Left renal pelvis (tissue), 4 donors: ENCODE data around the gene FNTB. TPM values are rescaled to one million over a fixed set of nuclear protein-coding genes. Genes with fewer than 3 reads are reported as not detected.
"Not testable (repeated sequence)": the region's sequence is repeated elsewhere in the genome, so short reads cannot be mapped to it uniquely, and the experiment has no call there.

Experiments used
- DNase-seq, 4 donors: peaks; one replicate each; pipeline ENCODE4 v3.0.0-alpha.2; 2013; ENCODE audit warnings: low read depth in 4 of 4, low spot score in 3 of 4
- polyA plus RNA-seq, 4 donors: library from polyadenylated mRNA; unstranded; fragments of 120-200 nt; gene quantifications; one replicate each; pipeline ENCODE4 v1.2.1, GENCODE V29; 2013; ENCODE audit not compliant: insufficient read length in 4 of 4

Gene FNTB
- polyA plus RNA-seq, 4 donors, result 24.9 to 37.7 (median 30.7) TPM

DNA sequence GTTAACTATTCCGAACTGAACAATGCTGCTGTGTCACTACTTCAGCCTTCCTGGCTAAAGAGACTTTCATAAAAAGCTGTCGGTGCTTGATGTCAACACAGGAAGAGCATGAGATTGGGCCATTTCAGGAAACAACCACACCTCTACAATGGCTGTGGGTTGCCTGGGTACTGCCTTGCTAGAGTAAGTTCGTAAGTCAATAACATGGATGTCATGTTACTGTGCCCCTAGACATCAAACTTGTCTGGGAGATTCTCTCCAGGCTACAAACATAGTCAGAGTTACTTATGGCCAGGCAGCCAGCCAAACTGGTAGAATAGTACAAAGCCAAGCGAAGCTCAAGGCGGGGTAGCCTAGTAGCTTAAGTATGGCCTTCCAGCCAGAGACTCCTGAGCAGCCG lies 92.5 kb downstream of the FNTB start:
- no peak for DNase-seq

DNA sequence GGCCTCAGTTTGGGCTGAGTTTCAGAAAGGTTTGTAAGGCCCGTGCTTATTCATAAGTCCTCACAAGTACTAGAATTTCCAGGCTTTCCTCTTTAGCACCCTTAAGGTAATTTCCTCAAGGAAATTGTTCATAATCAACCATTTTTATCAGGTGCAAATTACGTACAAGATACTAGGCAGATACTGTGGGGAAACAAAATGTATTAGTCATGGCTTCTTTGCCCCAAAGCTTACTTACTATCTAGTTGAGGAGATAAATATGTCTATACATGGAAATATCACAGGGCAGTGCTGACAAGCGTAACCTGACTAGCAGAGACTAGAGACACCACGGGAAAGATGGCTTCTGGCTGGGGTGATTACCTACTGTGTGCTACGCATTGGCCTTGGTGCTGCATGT lies 93.1 kb downstream of the FNTB start:
- no peak for DNase-seq

DNA sequence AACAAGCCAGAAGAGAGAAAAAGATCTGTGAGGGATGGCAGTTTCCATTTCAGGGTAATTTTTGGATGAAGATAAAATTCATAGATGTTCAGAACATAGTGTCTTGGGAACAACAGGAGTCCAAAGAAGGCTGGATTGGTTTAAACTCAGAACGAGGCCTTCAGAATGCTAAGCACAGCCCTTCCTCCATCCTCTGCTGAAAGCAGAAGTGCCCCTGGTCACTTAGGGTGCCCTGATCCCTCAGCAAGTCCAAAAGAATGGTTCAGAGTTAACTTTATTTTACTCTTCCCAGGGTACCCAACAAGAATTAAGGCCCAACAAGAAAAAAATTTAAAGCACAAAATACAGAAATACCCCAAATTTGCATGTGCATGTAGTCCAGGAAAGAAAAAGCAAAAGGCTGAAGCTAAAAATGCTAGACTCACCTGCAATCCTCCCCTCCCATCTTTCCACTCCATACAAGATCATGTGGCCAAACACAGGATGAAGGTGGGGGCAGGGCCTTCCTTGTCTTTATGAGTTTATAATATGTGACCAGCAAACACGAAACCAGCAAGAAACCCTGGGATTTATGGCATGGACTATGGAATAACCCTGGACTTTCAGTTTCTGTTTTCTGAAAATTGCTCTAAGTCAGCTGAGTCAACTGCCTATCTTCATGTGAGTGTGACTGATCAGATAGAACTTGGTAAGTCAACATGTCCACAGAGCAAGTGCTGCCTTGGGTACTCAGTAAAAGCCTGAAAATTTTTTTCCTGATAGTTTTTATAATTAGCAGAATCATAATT lies 94.5 kb downstream of the FNTB start:
- DNase-seq, result no peak

DNA sequence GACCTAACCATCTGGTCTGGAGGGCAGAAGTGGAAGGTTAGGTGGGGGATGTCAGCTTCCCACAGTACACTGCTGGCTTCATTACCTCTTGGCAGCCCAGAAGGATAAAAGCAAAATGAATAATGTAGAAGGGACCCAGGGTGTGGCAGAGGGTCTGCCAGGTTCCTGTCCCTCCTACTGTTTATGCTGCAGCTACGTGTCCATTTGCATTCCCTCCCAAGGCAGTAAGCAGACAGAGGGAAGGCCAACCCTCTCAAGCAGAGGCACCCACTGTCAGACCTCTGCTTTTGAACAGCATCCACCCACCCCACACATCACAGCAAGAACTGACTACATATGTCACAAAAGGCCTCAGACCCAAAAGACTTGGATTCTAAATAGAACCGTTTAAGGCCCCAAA lies 96.2 kb downstream of the FNTB start:
- no peak for DNase-seq

DNA sequence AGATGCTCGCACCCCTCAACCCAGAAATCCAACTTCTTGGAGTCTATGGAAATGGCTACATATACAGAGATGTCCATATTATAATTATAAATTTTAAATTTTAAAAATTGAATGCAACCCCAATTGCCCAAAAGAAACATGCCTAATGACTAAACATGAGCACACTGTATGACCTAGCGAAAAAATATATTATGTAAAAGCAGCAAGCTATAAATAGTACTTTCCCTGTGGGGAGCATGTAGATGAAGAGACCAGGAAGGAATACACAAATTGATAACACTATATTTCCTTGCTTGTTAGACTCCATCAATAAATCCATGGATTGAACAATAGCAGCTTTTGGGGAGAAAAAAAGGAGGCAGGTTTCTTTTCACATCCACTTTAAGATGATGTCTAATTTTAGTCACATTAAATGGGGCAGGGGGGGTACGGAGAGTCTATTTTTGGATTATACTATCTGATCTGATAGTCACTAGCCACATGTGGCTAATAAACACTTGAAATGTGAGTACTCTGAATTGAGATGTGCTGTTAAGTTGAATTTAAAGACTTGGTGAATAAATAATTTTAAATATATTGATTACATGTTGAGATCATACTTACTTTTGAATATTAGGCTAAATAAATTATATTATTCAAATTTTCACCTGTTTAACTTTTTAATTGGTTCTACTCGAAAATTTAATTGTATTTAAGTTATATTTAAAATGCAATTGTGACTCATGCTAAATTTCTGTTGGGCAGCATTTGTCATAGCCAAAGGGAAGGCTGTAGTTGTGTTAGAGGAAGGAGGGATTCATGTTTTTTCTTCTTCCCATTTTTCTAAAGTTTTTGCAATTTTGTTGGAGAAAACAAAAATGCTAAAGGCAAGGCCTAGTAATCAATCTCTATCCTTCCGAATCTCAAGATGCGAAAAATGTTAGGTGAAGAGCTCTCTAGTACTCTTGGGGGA lies 98.1 kb downstream of the FNTB start:
- DNase-seq, result no peak

DNA sequence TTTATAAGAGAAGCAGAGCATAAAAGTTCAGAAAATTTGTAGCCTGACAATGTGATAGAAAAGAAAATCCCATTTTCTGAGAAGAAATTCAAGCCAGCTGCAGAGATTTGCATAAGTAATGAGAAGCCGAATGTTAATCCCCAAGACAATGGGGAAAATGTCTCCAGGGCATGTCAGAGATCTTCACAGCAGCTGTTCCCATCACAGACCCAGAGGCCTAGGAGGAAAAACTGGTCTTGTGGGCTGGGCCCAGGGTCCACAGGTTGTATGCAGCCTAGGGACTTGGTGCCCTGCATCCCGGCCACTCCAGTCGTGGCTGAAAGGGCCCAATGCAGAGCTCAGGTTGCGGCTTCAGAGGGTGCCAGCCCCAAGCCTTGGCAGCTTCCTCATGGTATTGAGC lies 100.0 kb downstream of the FNTB start:
- not testable (repeated sequence) for DNase-seq

DNA sequence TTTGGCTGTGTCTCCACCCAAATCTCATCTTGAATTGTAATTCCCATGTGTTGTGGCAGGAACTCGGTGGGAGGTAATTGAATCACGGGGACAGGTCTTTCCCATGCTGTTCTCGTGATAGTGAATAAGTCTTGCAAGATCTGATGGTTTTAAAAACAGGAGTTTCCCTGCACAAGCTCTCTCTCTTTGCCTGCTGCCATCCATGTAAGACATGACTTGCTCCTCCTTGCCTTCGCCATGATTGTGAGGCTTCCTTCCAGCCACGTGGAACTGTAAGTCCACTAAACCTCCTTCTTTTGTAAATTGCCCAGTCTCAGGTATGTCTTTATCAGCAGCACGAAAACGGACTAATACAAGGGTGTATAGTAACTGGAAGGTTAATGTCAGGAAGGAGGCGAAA lies 101.1 kb downstream of the FNTB start:
- DNase-seq, result not testable (repeated sequence)

DNA sequence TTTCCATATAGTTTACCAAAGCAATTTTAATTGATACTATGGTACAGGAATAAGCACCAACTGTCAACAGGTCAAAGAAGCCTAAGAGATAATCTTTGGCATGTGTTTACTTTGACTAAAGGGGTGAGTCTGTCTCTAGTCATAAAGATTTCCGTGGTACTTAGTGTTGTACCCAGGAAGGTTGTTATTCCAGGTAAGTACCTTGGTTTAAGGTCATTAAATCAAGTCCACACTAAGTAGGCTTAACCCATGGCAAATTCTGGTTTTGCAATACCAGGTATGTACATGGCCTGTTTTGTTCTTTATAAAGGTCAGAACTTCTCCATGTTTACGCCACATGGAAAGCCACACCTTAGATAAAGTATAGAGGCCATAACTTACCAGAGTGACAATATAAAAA lies 105.7 kb downstream of the FNTB start:
- DNase-seq, result no peak

DNA sequence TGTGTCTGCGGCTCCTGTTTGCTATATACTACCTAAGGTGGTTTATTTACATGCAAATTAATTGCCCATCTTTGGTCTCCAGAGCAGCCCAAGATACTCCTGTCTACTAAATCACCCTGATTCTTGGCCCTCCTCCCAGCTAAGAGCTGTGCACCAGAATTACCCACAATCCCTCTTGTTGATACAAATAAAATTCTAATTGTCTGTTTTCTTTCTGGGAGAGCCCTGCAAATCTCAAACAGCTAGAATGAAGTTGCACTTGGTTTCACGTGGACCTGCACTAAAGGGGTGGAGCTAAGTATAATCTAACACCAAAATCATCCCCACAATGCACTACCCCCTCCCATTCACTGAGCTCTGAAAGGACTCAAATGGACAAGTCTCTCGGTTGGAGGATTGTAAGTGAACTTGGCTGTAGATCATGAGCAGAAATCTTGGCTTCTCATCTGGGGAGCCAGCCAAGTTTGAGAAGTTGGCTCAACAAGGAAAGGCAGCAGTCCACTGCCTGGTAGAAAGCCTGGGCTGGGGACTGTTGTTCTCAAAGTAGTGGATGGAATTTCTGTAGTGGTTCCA lies 109.0 kb downstream of the FNTB start:
- DNase-seq, result peak in 1 of 4 donors; percentile 26

DNA sequence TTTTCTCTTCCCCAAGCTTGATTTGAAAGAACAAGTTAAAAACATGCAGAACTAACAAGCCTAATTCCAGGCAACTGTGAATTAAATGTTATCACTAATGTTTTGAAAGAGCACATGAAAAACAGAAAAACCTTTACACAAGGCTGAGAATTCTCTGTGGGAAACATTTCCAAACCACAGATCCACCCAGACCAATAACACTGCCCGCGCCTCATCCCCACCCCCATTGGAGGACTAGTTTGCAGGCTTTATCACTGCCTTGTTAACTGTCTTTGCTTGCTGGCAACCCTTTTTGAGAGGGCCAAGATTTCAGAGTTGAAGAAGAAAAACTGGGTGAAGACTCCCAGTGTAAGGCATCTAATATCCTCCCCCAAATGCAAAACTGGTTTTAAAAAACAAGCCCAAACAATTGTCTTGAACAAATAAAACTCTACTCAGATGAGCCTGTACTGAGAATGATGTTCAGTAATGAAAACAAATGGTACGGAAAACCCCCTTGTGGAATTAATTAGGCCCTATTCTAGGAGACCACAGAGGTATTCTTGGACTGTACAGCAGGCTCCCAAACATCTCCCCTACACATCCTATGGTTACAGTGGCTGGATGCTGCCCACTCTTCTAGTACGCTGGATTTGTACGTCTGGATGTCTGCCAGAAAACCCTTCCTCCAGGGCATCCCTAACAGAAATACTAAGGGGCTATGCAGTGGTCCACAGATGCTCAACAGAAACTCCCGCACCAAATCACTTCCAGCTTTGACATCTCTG lies 109.8 kb downstream of the FNTB start:
- no peak for DNase-seq

DNA sequence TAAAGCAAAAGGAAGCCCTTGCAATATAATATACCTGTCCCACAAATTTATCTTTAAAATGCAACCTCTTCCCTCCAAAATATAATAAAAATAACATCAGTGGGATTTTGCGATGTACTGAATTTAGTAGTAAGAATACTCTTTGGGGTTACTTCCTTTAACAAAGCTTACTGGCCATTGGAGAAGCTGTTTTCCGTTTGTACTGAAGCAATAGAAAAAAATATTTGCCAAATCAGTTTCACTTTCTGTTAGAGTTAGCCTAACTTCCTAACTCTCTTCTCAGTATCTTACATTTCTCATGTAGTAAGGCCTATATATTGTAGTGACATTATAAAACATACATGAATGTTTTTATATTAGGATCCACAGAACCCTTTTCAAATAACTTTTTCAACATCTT lies 111.9 kb downstream of the FNTB start:
- DNase-seq, result no peak

DNA sequence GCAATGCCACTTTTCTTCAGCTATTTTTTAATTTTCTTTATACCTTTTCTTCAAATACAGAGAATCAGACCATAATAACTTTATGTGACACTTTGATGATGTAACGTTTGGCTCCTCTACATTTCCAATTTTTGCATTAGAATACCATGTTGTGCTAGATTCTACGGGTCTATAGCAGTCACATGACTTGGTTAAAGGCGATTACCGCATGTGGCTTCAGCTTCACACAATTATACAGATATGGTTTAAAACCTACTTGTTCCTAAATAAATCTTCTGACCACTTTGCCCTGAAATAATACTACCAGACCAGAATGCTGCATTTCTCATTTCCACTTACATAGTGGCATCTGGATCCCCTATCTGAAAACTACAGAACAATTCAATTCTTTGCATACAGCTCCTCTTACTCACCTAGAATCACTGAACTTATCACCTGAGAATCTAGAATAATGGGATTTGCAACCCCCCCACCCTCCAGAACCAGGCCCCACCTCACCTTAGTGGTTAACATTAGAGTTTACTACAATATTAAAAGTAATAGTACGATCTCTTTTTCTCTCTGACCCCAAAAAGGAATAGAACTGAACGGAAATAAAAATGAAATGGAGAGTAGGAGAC lies 114.3 kb downstream of the FNTB start:
- DNase-seq, result no peak

DNA sequence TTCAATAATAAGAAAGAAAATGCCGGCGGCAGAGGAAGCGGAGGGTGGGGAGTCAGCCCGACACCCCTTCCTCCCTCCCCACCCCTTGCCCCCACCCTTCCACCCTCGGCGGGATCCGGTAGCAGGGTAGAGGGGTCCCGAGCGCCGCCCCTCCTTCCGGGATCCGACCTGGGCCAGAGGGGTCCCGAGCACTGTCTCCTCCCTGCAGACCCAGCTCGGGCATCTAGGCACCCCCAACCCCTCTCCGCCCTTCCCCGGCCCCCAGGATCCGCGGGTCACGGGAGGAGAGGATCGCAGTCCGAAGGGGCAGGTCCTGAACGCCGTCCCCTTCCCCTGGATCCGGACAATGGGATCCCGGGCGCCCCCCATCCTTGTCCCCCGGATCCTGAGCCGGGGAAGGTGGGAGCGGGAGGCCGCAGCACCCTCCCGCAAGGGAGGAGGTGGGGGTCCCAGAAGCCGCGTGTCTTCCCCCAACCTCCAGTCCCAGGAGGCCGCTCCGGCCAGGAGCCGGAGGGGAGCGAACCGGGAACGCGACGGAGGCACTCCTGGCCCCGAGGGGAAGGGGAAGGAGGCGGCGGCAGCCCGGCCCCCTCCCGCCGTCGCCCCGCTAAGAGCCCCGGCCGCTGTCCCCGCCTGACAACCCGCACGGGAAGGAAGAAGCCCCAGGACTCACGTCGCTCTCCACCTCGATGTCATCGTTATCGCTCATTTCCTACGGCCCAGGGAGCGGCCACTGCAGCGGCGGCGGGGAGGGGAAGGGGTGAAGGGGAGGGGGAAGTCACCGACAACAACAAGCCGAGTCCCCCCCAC lies 115.1 kb downstream of the FNTB start:
- DNase-seq, result peak in 2 of 4 donors; percentile 7 to 16

DNA sequence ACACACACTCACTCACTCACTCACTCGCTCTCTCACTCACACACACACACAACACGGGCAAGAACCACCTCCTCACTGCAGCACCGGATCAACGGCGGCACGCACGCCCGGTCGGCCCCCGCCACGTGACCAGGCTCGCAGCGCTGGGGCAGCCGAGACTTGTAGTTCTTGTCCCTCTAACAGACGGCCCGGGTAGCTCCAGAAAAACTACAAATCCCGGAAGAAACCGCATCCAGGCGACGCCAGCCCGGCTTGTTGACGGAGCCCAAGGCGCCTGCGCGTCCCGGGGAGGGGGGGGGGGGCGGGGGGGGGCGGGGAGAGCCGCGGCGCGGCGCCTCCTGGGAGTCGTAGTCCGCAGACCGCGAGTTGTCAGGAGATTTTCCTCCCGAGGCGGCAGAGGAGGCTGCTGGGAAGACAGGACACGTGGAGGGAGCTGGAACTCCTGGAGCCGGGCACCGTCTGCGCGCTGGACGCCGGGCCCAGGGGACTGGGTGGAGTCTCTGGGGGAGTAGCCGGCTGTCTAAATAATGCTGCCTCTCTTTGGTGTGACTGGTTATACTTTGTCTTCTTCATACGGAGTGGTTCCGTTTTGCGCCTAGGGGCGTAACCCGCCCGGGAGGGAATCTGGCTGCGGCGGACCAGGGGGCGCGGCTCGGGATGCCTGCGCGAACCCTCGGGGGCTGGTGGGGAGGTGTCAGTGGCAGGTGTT lies 115.9 kb downstream of the FNTB start, which contains the start of gene MAX:
Gene MAX (minus strand): TSS at position 77 of the 709 bp plus-strand sequence. CDS start 178 bp downstream, outside the sequence.
- DNase-seq, result peak; percentile 86 to 94 (median 92)

DNA sequence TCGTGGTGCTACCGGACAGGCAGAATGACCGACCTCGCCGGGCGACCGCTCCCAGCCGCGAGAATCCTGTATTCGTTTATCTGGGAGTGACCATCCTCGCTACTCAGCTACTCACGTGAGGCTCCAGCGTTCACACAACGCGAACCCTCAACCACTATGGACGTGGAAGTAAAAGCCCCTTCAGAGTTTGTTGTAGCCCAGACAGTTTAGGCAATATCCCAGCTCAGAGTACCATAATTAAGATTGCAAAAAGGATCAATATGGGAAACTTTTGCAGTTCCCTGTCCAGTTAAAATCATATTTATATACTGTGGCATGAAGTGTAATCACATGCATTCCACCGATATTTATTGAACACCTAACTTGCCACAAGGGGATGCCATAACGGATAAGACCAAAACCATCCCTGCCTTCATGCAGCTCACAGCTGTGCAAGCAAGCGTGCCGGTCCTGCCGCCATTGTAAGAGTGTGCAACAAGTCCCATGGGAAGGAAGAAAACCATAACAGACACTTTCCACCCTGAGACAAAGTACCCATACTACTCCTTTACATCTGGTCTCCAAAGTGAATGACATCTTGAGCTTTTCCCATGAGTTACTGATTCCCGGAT lies 116.6 kb downstream of the FNTB start:
- peak in 1 of 4 donors; percentile 12 for DNase-seq

DNA sequence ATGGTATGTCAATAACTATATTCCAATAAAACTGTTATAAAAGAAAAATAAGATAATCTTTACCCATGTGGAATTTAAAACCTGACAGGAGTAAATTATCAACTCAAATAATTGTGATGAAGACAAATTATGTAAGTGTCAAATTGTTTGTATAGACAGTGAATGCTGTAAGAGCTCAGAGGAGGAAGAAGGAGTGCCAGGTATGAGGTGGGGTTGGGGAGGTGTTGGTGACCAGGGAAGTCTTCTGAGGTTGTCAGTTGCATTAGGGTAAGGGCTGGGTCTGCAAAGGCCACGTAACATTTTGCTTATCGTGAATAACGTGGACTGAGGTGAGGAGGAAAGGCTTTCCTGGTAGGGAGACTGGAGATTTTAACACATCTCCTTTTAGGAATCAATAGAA lies 118.1 kb downstream of the FNTB start:
- DNase-seq, result no peak

DNA sequence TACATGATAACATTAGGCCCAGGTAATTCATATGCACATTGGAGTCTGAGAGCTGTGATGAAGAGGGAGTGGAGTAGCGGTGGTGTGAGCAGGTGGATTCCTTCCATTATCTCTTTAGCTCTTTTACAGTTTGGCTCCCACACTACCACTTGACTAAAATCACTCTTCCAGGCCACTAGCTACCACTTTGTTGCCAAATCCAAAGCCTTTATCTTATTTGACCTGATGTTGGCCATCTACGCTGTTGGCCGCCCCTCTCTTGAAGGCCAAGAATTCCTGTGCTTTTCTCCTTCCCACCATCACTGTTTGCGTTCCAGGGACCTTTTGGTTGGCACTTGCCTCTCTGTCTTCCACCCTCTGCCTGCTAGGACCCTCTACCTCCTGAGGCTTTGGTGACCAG lies 119.6 kb downstream of the FNTB start:
- no peak for DNase-seq

DNA sequence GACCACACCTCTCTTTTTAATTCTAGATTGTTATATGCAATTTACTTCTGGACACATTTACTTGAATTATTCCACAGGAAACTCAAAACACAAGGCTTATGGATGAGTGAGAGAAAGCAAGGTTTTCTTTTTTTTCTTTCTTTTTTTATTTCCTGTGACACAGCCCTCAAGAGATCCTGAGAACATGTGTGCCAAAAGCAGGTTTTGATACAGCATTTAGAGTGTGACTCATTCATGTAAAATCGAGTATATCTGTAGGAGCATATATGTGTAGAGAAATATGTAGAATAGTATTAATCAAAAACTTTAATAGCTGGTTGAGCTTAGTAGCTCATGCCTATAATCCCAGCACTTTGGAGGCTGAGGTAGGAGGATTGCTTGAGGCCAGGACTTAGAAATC lies 120.0 kb downstream of the FNTB start:
- no peak for DNase-seq
